ENCODE results near the gene NCAM1. TPM values are rescaled to one million over a fixed set of nuclear protein-coding genes. Genes with fewer than 3 reads are reported as not detected.

Gene NCAM1
- polyA plus RNA-seq, 1 experiment = 0.27 TPM

DNA sequence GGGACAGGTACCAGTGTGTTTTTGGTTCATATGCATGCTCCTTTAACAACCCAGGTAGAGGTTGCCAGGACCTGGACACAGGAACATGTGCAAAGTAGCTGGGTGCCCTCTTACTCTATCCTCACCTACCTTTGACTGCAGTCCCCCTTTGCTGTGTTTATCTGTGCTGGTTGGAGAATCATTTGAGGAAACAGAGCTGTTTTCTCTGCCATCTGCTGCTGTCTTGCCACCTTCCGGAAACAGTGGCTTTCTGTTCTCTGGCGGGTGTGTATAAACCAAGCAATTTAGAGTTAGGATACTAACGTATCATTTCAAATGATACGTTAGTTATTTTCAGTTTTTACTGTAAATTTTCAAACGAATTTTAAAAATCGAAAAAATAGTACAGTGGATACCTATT lies 181.3 kb downstream of the NCAM1 start:
- TF ChIP-seq, protein P1, sequence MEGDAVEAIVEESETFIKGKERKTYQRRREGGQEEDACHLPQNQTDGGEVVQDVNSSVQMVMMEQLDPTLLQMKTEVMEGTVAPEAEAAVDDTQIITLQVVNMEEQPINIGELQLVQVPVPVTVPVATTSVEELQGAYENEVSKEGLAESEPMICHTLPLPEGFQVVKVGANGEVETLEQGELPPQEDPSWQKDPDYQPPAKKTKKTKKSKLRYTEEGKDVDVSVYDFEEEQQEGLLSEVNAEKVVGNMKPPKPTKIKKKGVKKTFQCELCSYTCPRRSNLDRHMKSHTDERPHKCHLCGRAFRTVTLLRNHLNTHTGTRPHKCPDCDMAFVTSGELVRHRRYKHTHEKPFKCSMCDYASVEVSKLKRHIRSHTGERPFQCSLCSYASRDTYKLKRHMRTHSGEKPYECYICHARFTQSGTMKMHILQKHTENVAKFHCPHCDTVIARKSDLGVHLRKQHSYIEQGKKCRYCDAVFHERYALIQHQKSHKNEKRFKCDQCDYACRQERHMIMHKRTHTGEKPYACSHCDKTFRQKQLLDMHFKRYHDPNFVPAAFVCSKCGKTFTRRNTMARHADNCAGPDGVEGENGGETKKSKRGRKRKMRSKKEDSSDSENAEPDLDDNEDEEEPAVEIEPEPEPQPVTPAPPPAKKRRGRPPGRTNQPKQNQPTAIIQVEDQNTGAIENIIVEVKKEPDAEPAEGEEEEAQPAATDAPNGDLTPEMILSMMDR (IDR thresholded peaks at IDR 0.05; ENCODE audit: insufficient read depth, low read depth, low read length) = no peak
- H3K27me3 ChIP-seq (ENCODE audit: control insufficient read depth, insufficient read depth, low read length) = no peaks in the 10 kb centered on the region
- POLR2A ChIA-PET = no interaction called here
- DNase-seq (ENCODE audit: low read depth) = no peak
- no peak overlapping the region for H3K4me3 ChIP-seq (ENCODE audit: low read depth, low read length)
- CTCF ChIA-PET = no interaction called here
- no peaks in the 10 kb centered on the region for H3K36me3 ChIP-seq (ENCODE audit: control insufficient read depth, insufficient read depth, low read length)

DNA sequence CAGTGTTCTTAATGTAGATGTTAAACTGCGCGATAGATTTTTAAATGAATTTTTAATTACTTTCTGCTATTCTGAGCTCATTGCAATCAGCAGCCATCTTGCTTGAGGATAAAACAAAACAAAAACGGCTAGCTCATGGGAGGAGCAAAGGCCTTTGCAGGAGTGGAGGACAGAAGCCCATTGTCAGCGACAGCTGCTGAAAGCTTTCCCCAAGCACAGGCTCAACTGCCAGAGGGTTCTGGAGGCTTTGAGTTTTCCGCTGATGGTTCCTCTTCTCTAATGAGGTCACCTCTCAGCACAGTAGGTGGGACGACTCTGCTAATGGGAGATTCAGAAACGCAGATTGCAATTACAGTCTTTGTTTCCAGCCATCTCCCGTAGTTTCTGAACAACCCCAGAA lies 186.0 kb downstream of the NCAM1 start:
- TF ChIP-seq, protein P1 (IDR thresholded peaks at IDR 0.05; ENCODE audit: insufficient read depth, low read depth, low read length) = no peak
- POLR2A ChIA-PET = no interaction called here
- DNase-seq (ENCODE audit: low read depth) = no peak
- CTCF ChIA-PET = no interaction called here
- Histone ChIP-seq H3K36me3 (ENCODE audit: control insufficient read depth, insufficient read depth, low read length) (no peaks in the 10 kb centered on the region), H3K27me3 (ENCODE audit: control insufficient read depth, insufficient read depth, low read length) (no peaks in the 10 kb centered on the region), H3K4me3 (ENCODE audit: low read depth, low read length) (no peak overlapping the region)

DNA sequence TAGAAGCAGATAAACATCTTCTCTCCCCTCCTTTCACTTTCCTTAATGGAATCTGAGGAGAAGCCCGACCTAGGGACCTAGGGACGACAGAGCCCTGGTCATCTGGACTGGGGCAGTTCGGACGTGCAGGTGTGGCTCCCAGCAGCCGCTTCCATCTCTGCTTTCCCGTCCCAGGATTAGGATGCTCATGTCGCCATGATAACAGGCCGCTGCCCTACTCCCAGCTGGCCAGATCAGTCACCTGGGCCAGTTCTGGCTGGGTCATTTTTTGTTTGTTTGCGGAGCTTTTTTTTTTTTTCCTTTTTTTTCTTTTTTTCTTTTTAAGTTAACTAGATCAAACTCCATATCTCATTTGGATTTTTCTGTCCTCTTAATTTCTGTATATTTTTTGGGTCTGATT lies 186.9 kb downstream of the NCAM1 start:
- Histone ChIP-seq H3K36me3 (ENCODE audit: control insufficient read depth, insufficient read depth, low read length) (no peaks in the 10 kb centered on the region), H3K4me3 (ENCODE audit: low read depth, low read length) (no peak overlapping the region), H3K27me3 (ENCODE audit: control insufficient read depth, insufficient read depth, low read length) (no peaks in the 10 kb centered on the region)
- ChIA-PET CTCF (no interaction called here), POLR2A (no interaction called here)
- TF ChIP-seq, protein P1 (IDR thresholded peaks at IDR 0.05; ENCODE audit: insufficient read depth, low read depth, low read length) = no peak
- no peak for DNase-seq (ENCODE audit: low read depth)

DNA sequence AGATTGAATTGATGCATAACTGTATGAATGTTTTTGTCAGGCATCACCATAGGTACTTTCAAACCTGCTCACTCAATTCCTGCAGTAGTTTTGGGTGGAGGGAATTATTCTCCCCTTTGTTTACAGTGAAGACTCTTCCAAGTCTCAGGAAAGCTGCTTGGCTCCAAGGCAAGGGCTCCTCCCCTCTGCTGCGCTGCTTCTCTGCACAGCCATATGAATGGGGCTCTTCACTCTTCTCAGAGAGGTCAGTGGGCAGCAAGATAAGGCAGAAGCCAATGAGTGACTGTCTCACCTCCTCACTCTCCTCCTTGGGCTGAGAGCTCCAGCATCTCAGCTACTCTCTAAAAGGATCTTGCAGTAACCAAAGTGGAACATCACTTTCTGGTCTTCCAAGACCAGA lies 187.4 kb downstream of the NCAM1 start:
- no peak for DNase-seq (ENCODE audit: low read depth)
- H3K36me3 ChIP-seq (ENCODE audit: control insufficient read depth, insufficient read depth, low read length) = no peaks in the 10 kb centered on the region
- H3K4me3 ChIP-seq (ENCODE audit: low read depth, low read length) = no peak overlapping the region
- POLR2A ChIA-PET = no interaction called here
- CTCF ChIA-PET = no interaction called here
- H3K27me3 ChIP-seq (ENCODE audit: control insufficient read depth, insufficient read depth, low read length) = no peaks in the 10 kb centered on the region
- TF ChIP-seq, protein P1 (IDR thresholded peaks at IDR 0.05; ENCODE audit: insufficient read depth, low read depth, low read length) = no peak

DNA sequence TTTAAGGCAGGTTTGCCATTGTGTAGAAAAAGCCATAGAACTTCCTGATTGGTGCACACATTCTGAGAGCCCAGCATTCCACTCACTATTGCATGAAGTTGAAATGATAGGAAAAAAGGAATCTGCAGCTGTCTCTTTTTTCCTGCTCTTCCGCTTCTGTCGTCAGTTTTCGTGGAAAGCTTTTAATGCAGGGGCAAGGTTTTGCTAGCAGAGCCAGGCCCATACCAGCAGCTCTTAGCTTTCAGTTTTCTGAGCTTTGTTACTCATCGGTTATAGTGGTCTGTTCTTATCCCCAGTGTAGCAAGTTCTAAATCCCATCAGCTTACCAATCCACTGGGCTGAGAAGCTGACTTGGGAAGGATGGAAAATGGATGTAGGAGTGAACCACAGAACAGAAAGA lies 190.3 kb downstream of the NCAM1 start:
- CTCF ChIA-PET = no interaction called here
- no peak overlapping the region for H3K4me3 ChIP-seq (ENCODE audit: low read depth, low read length)
- no peaks in the 10 kb centered on the region for H3K27me3 ChIP-seq (ENCODE audit: control insufficient read depth, insufficient read depth, low read length)
- POLR2A ChIA-PET = no interaction called here
- TF ChIP-seq, protein P1 (IDR thresholded peaks at IDR 0.05; ENCODE audit: insufficient read depth, low read depth, low read length) = no peak
- DNase-seq (ENCODE audit: low read depth) = no peak
- H3K36me3 ChIP-seq (ENCODE audit: control insufficient read depth, insufficient read depth, low read length) = no peaks in the 10 kb centered on the region
